Osteocyte (in vitro differentiated cells): Measurements from ENCODE around the gene NHLH1. TPM values are rescaled to one million over a fixed set of nuclear protein-coding genes. Genes with fewer than 3 reads are reported as not detected.

Source experiments
- DNase-seq: peaks from one replicate; pipeline ENCODE4 v3.0.0; 2021; ENCODE audit warnings: mixed read lengths; ENCODE audit not compliant: unreplicated experiment; ENCODE audit errors: extremely low spot score
- H3K27ac Mint-ChIP-seq: one replicate; pipeline ENCODE4 v1.8.0; 2021; ENCODE audit warnings: mild to moderate bottlenecking, mixed read lengths; ENCODE audit not compliant: unreplicated experiment
- H3K27me3 Mint-ChIP-seq: one replicate; pipeline ENCODE4 v1.8.0; 2021; ENCODE audit warnings: mixed read lengths; ENCODE audit not compliant: unreplicated experiment
- H3K36me3 Mint-ChIP-seq: one replicate; pipeline ENCODE4 v1.8.0; 2021; ENCODE audit warnings: mixed read lengths; ENCODE audit not compliant: unreplicated experiment
- H3K4me1 Mint-ChIP-seq: one replicate; pipeline ENCODE4 v1.8.0; 2021; ENCODE audit warnings: mixed read lengths; ENCODE audit not compliant: unreplicated experiment
- H3K4me3 Mint-ChIP-seq: one replicate; pipeline ENCODE4 v1.8.0; 2021; ENCODE audit warnings: mild to moderate bottlenecking, moderate library complexity, mixed read lengths; ENCODE audit not compliant: unreplicated experiment
- H3K9me3 Mint-ChIP-seq: one replicate; pipeline ENCODE4 v1.8.0; 2021; ENCODE audit warnings: mixed read lengths; ENCODE audit not compliant: unreplicated experiment
- CTCF ChIP-seq: fragments of 200-600 bp; sonication (generic); IDR thresholded peaks from 2 replicates; pipeline ENCODE4 v1.5.0; 2021; ENCODE audit warnings: antibody characterized with exemption, mild to moderate bottlenecking, moderate library complexity
- total RNA-seq: library from RNA; stranded (reverse); gene quantifications from 2 replicates; pipeline ENCODE4 v1.2.1, GENCODE V29; 2021

The NHLH1 gene
- total RNA-seq, 1 donor from 2014 or later = 0.16 TPM

DNA sequence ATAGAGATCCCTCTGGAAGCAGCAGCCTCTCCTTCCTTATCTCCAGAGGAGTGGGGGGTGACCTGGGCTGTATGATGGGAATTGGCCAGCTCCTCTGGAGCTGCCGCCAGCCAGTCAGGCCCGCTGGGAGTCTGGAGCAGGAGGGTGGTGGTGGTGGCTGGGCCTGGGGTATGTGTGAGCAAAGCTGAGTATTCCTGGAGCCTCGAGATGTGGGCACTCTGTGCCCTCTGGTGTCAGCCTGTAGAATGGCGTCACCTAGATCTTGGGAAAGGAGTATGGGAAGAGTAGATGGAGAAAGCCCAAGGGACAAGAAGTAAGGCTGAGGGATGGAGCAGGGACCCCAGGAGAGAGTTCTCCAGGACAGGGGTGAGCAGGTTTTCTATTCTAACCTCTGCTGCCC lies 49.5 kb downstream of the NHLH1 start:
- Mint-ChIP-seq H3K27me3 (no peaks in the 10 kb centered on the region), H3K4me1 (peaks cover 1% of the 10 kb centered on the region), H3K4me3 (no peak overlapping the region), H3K27ac (no peak overlapping the region), H3K36me3 (peaks cover 13% of the 10 kb centered on the region), H3K9me3 (no peaks in the 10 kb centered on the region)
- DNase-seq = no peak
- TF ChIP-seq CTCF = peak; percentile 54

- Mint-ChIP-seq H3K27ac (no peak overlapping the region), H3K4me3 (no peak overlapping the region), H3K36me3 (peaks cover 19% of the 10 kb centered on the region), H3K9me3 (no peaks in the 10 kb centered on the region), H3K27me3 (no peaks in the 10 kb centered on the region), H3K4me1 (no peaks in the 10 kb centered on the region)
- DNase-seq = no peak
- TF ChIP-seq CTCF = no peak
Observed at GRCh38 chr1:160418483-160418882, 51.6 kb downstream of the NHLH1 start.

GRCh38 chr1:160419150-160419837 lies 52.4 kb downstream of the NHLH1 start:
- no peak overlapping the region for H3K27ac Mint-ChIP-seq
- peaks cover 21% of the 10 kb centered on the region for H3K36me3 Mint-ChIP-seq
- H3K4me3 Mint-ChIP-seq = no peak overlapping the region
- H3K27me3 Mint-ChIP-seq = no peaks in the 10 kb centered on the region
- peak; percentile 21 for DNase-seq
- no peak for TF ChIP-seq CTCF
- no peaks in the 10 kb centered on the region for H3K4me1 Mint-ChIP-seq
- no peaks in the 10 kb centered on the region for H3K9me3 Mint-ChIP-seq

DNA sequence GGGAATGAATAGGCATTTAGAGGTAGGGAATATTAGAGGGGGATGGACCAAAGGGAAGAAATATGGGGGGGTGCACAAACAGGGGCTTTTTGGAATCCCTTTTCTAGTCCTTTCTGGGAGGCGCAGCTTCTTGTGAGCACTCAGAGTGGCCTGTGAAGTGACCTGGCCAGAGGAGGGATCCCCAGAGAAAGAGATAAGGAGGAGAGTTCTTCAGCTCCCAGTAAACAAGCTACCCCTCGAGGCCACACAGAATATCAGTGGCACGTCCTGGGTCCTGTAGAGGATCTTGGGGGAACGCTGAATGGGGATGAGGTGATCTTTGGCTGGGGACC lies 52.9 kb downstream of the NHLH1 start:
- TF ChIP-seq CTCF = no peak
- Mint-ChIP-seq H3K27ac (no peak overlapping the region), H3K9me3 (no peaks in the 10 kb centered on the region), H3K4me3 (no peak overlapping the region), H3K27me3 (no peaks in the 10 kb centered on the region), H3K36me3 (peaks cover 26% of the 10 kb centered on the region), H3K4me1 (no peaks in the 10 kb centered on the region)
- DNase-seq = peak; percentile 13

GRCh38 chr1:160420881-160421842 lies 54.3 kb downstream of the NHLH1 start:
- H3K27me3 Mint-ChIP-seq = no peaks in the 10 kb centered on the region
- H3K9me3 Mint-ChIP-seq = no peaks in the 10 kb centered on the region
- H3K27ac Mint-ChIP-seq = no peak overlapping the region
- no peak for DNase-seq
- no peaks in the 10 kb centered on the region for H3K4me1 Mint-ChIP-seq
- TF ChIP-seq CTCF = no peak
- no peak overlapping the region for H3K4me3 Mint-ChIP-seq
- peaks cover 33% of the 10 kb centered on the region for H3K36me3 Mint-ChIP-seq
